H9 (cell line): Measurements from ENCODE around the gene TSPYL4. TPM values are rescaled to one million over a fixed set of nuclear protein-coding genes. Genes with fewer than 3 reads are reported as not detected.

ENCODE experiments used
- DNase-seq: peaks from one replicate; pipeline ENCODE4 v3.0.0-alpha.2; 2017
- H2AFZ ChIP-seq: one replicate; pipeline ENCODE4 v1.6.1; 2013; ENCODE audit warnings: mild to moderate bottlenecking, low read length, control low read depth, moderate library complexity
- H2AK5ac ChIP-seq: 2 replicates; pipeline ENCODE4 v1.6.1; 2013; ENCODE audit warnings: low read length, control low read depth, mixed read lengths; ENCODE audit not compliant: insufficient read length
- H2BK120ac ChIP-seq: one replicate; pipeline ENCODE4 v1.6.1; 2013; ENCODE audit warnings: low read depth, mild to moderate bottlenecking, low read length, control low read depth, inconsistent platforms; ENCODE audit not compliant: poor library complexity, severe bottlenecking
- H2BK12ac ChIP-seq: 2 replicates; pipeline ENCODE4 v1.6.1; 2013; ENCODE audit warnings: low read length, control low read depth, mixed read lengths, low read depth; ENCODE audit not compliant: insufficient read length
- H2BK15ac ChIP-seq: 2 replicates; pipeline ENCODE4 v1.6.1; 2013; ENCODE audit warnings: low read depth, low read length, control low read depth
- H2BK20ac ChIP-seq: one replicate; pipeline ENCODE4 v1.6.1; 2013; ENCODE audit warnings: low read depth, mild to moderate bottlenecking, low read length, control low read depth, inconsistent platforms; ENCODE audit not compliant: poor library complexity, severe bottlenecking
- H2BK5ac ChIP-seq: 2 replicates; pipeline ENCODE4 v1.6.1; 2013; ENCODE audit warnings: low read length, control low read depth, mixed read lengths; ENCODE audit not compliant: insufficient read length
- H3K14ac ChIP-seq: 2 replicates; pipeline ENCODE4 v1.6.1; 2013; ENCODE audit warnings: low read length, control low read depth; ENCODE audit not compliant: insufficient read depth
- H3K18ac ChIP-seq: 2 replicates; pipeline ENCODE4 v1.6.1; 2013; ENCODE audit warnings: low read depth, mild to moderate bottlenecking, mixed read lengths, low read length, control low read depth; ENCODE audit not compliant: insufficient read length
- H3K23ac ChIP-seq: 2 replicates; pipeline ENCODE4 v1.6.1; 2013; ENCODE audit warnings: low read length, control low read depth, mixed read lengths, low read depth; ENCODE audit not compliant: insufficient read length
- H3K23me2 ChIP-seq: 2 replicates; pipeline ENCODE4 v1.6.1; 2013; ENCODE audit warnings: low read depth, mild to moderate bottlenecking, mixed read lengths, low read length, control low read depth; ENCODE audit not compliant: insufficient read length, poor library complexity, severe bottlenecking
- H3K27ac ChIP-seq: 2 replicates; pipeline ENCODE4 v1.5.1; 2013; ENCODE audit warnings: low read length, control low read depth, mixed read lengths, low read depth; ENCODE audit not compliant: insufficient read length
- H3K27me3 ChIP-seq: 2 replicates; pipeline ENCODE4 v1.6.1; 2013; ENCODE audit warnings: low read length, control low read depth, inconsistent platforms; ENCODE audit not compliant: insufficient read depth
- H3K4ac ChIP-seq: 2 replicates; pipeline ENCODE4 v1.6.1; 2013; ENCODE audit warnings: low read depth, mild to moderate bottlenecking, control low read depth, inconsistent platforms, low read length, moderate library complexity
- H3K4me1 ChIP-seq: 2 replicates; pipeline ENCODE4 v1.6.1; 2013; ENCODE audit warnings: low read length, control low read depth, inconsistent platforms; ENCODE audit not compliant: insufficient read depth
- H3K4me2 ChIP-seq: 2 replicates; pipeline ENCODE4 v1.6.1; 2013; ENCODE audit warnings: low read length, control low read depth, mixed read lengths; ENCODE audit not compliant: insufficient read length, insufficient read depth
- H3K56ac ChIP-seq: 2 replicates; pipeline ENCODE4 v1.6.1; 2013; ENCODE audit warnings: low read depth, mild to moderate bottlenecking, mixed read lengths, low read length, control low read depth; ENCODE audit not compliant: insufficient read length
- H3K79me1 ChIP-seq: 2 replicates; pipeline ENCODE4 v1.6.1; 2013; ENCODE audit warnings: low read depth, mild to moderate bottlenecking, moderate library complexity, low read length, control low read depth, inconsistent platforms; ENCODE audit not compliant: insufficient read depth, poor library complexity, severe bottlenecking
- H3K79me2 ChIP-seq: 2 replicates; pipeline ENCODE4 v1.6.1; 2013; ENCODE audit warnings: low read length, control low read depth, inconsistent platforms; ENCODE audit not compliant: insufficient read depth
- H3K9ac ChIP-seq: 2 replicates; pipeline ENCODE4 v1.6.1; 2013; ENCODE audit warnings: low read length, control low read depth, mixed read lengths; ENCODE audit not compliant: insufficient read length; ENCODE audit errors: extremely low read depth
- H3K9me3 ChIP-seq: one replicate; pipeline ENCODE4 v1.6.1; 2013; ENCODE audit warnings: low read depth, low read length, inconsistent platforms; ENCODE audit not compliant: control insufficient read depth
- H3T11ph ChIP-seq: one replicate; pipeline ENCODE4 v1.6.1; 2013; ENCODE audit warnings: mild to moderate bottlenecking, low read length, control low read depth, inconsistent platforms
- H4K20me1 ChIP-seq: one replicate; pipeline ENCODE4 v1.6.1; 2013; ENCODE audit not compliant: control insufficient read depth, insufficient read length, insufficient read depth
- H4K5ac ChIP-seq: 2 replicates; pipeline ENCODE4 v1.6.1; 2013; ENCODE audit warnings: low read depth, mild to moderate bottlenecking, mixed read lengths, low read length, control low read depth; ENCODE audit not compliant: insufficient read length
- H4K8ac ChIP-seq: replicated peaks from 2 replicates; pipeline ENCODE4 v1.6.1; 2013; ENCODE audit warnings: low read length, control low read depth, mixed read lengths, low read depth; ENCODE audit not compliant: insufficient read length
- H4K91ac ChIP-seq: 2 replicates; pipeline ENCODE4 v1.6.1; 2013; ENCODE audit warnings: low read depth, mild to moderate bottlenecking, moderate library complexity, mixed read lengths, low read length, control low read depth; ENCODE audit not compliant: insufficient read length
- H3K27ac Mint-ChIP-seq, 3 experiments: 2 replicates in 2 of 3; 3 replicates in 1 of 3; pipeline ENCODE4 v1.8.0; 2020 to 2021; ENCODE audit warnings: mixed read lengths in 3 of 3, mild to moderate bottlenecking in 1 of 3, moderate library complexity in 1 of 3
- H3K27me3 Mint-ChIP-seq: 2 replicates; pipeline ENCODE4 v1.8.0; 2021; ENCODE audit warnings: low read depth, mild to moderate bottlenecking, moderate library complexity, mixed read lengths
- H3K36me3 Mint-ChIP-seq, 3 experiments: 2 replicates in 2 of 3; 3 replicates in 1 of 3; pipeline ENCODE4 v1.8.0; 2020 to 2021; ENCODE audit warnings: low read depth in 3 of 3, mixed read lengths in 3 of 3; ENCODE audit not compliant: insufficient read depth in 1 of 3
- H3K4me1 Mint-ChIP-seq, 2 experiments: 2 replicates each; pipeline ENCODE4 v1.8.0; 2020; ENCODE audit warnings: mixed read lengths in 2 of 2
- H3K4me3 Mint-ChIP-seq, 2 experiments: 2 replicates in 1 of 2; 3 replicates in 1 of 2; pipeline ENCODE4 v1.8.0; 2020 to 2021; ENCODE audit warnings: mild to moderate bottlenecking in 2 of 2, mixed read lengths in 2 of 2, moderate library complexity in 1 of 2
- H3K9me3 Mint-ChIP-seq, 2 experiments: 2 replicates in 1 of 2; 3 replicates in 1 of 2; pipeline ENCODE4 v1.8.0; 2020; ENCODE audit warnings: mild to moderate bottlenecking in 2 of 2, mixed read lengths in 2 of 2, moderate library complexity in 1 of 2
- CTCF ChIP-seq: fragments of 200-600 bp; sonication (generic); conservative IDR thresholded peaks from 3 replicates; pipeline ENCODE4 v1.8.0; 2021; ENCODE audit warnings: antibody characterized with exemption, mild to moderate bottlenecking
- WGBS: extraction: QIAGEN DNeasy Blood & Tissue Kit; methylation state at CpG from one replicate; pipeline ENCODE4 v1.1.7; 2013; ENCODE audit warnings: missing lambda C conversion rate, low lambda C conversion rate, mixed read lengths; ENCODE audit not compliant: insufficient read length; ENCODE audit errors: extremely low coverage; 5-methylcytosine and 5-hydroxymethylcytosine counted together
- total RNA-seq: library from RNA; stranded (reverse); gene quantifications from 2 replicates; pipeline ENCODE4 v1.2.1, GENCODE V29; 2021

TSPYL4 gene
- total RNA-seq, 1 experiment from 2014 or later, result 19.0 TPM

GRCh38 chr6:116292553-116292952, 38.7 kb upstream of the TSPYL4 start:
- H3K4me2 ChIP-seq, result no peak overlapping the region
- no peak overlapping the region for H2BK5ac ChIP-seq
- Mint-ChIP-seq H3K36me3 (0 out of 7 replicates have a peak, but pooled peaks cover 0 to 3% (median 0%) of the 10 kb centered on the region in 3 experiments), H3K27me3 (no peaks in the 10 kb centered on the region), H3K9me3 (peaks cover 0 to 3% of the 10 kb centered on the region in 2 experiments; a peak in 1 of 5 replicates), H3K27ac (no peak overlapping the region), H3K4me1 (no peaks in the 10 kb centered on the region), H3K4me3 (no peak overlapping the region)
- no peak overlapping the region for H3T11ph ChIP-seq
- no peak overlapping the region for H2BK120ac ChIP-seq
- WGBS, result no CpG with 5 or more reads among the region's 1 CpG
- H3K79me1 ChIP-seq, result no peaks in the 10 kb centered on the region
- H3K79me2 ChIP-seq, result no peaks in the 10 kb centered on the region
- H2BK15ac ChIP-seq, result no peak overlapping the region
- H3K4ac ChIP-seq, result no peak overlapping the region
- H3K23ac ChIP-seq, result no peak overlapping the region
- no peak overlapping the region for H3K56ac ChIP-seq
- H3K27ac ChIP-seq, result no peak overlapping the region
- DNase-seq, result no peak
- no peak overlapping the region for H2BK20ac ChIP-seq
- H4K20me1 ChIP-seq, result no peaks in the 10 kb centered on the region
- no peaks in the 10 kb centered on the region for H3K27me3 ChIP-seq
- no peaks in the 10 kb centered on the region for H3K4me1 ChIP-seq
- H2AK5ac ChIP-seq, result no peak overlapping the region
- H4K91ac ChIP-seq, result no peak overlapping the region
- H3K14ac ChIP-seq, result no peak overlapping the region
- no peaks in the 10 kb centered on the region for H3K9me3 ChIP-seq
- H2BK12ac ChIP-seq, result no peak overlapping the region
- H3K18ac ChIP-seq, result no peak overlapping the region
- H2AFZ ChIP-seq, result no peak overlapping the region
- no peaks in the 10 kb centered on the region for H3K23me2 ChIP-seq
- H4K5ac ChIP-seq, result no peak overlapping the region
- no peak overlapping the region for H3K9ac ChIP-seq
- TF ChIP-seq CTCF, result no peak
- H4K8ac ChIP-seq, result no peak overlapping the region
